NCI-H2196 (cell line): Measurements from ENCODE around the gene HYPK.

Experiments used
- DNase-seq: peaks from one replicate; lab custom pipeline; 2025; ENCODE audit not compliant: unreplicated experiment; lab: John Stamatoyannopoulos, UW

Gene HYPK

GRCh38 chr15:43800286-43801141, at the start of gene HYPK:
HYPK (plus strand) TSS chr15:43800599; CDS start chr15:43800623, 24 bp downstream.
- peak; percentile 73 for DNase-seq

GRCh38 chr15:43751885-43752284, 48.5 kb upstream of the HYPK start:
- no peak for DNase-seq

GRCh38 chr15:43762824-43763223, 37.6 kb upstream of the HYPK start:
- no peak for DNase-seq

- no peak for DNase-seq
Observed at GRCh38 chr15:43763819-43764446, 36.5 kb upstream of the HYPK start.

- DNase-seq, result peak; percentile 29
Observed at GRCh38 chr15:43769584-43770228, 30.7 kb upstream of the HYPK start.

- no peak for DNase-seq
Observed at GRCh38 chr15:43771816-43772215, 28.6 kb upstream of the HYPK start.

- DNase-seq, result no peak
Observed at GRCh38 chr15:43772624-43773023, 27.8 kb upstream of the HYPK start.

GRCh38 chr15:43774062-43774461, 26.3 kb upstream of the HYPK start:
- DNase-seq, result no peak

GRCh38 chr15:43775411-43775965, 24.9 kb upstream of the HYPK start:
- peak; percentile 61 for DNase-seq

GRCh38 chr15:43776101-43776717, 24.2 kb upstream of the HYPK start:
- DNase-seq, result peak; percentile 5

GRCh38 chr15:43776718-43777266, 23.6 kb upstream of the HYPK start, which contains the start of gene ELL3:
ELL3 (minus strand) TSS chr15:43776966; CDS start chr15:43776901, 65 bp downstream.
- peak; percentile 69 for DNase-seq

- peak; percentile 76 for DNase-seq
Observed at GRCh38 chr15:43777267-43777914, 23.0 kb upstream of the HYPK start.

- DNase-seq, result no peak
Observed at GRCh38 chr15:43779016-43779415, 21.4 kb upstream of the HYPK start.

- no peak for DNase-seq
Observed at GRCh38 chr15:43789409-43789808, 11.0 kb upstream of the HYPK start.

GRCh38 chr15:43791993-43792760, 8.2 kb upstream of the HYPK start, which contains the start of gene SERF2:
SERF2 (plus strand) TSS chr15:43792320; CDS start chr15:43792377, 57 bp downstream.
- DNase-seq, result peak; percentile 94

- no peak for DNase-seq
Observed at GRCh38 chr15:43792761-43793476, 7.5 kb upstream of the HYPK start.

- DNase-seq, result no peak
Observed at GRCh38 chr15:43793647-43794046, 6.8 kb upstream of the HYPK start.

- peak; percentile 34 for DNase-seq
Observed at GRCh38 chr15:43794269-43795037, 5.9 kb upstream of the HYPK start.
